ENCODE results near the gene APPL1. TPM values are rescaled to one million over a fixed set of nuclear protein-coding genes. Genes with fewer than 3 reads are reported as not detected.

APPL1 gene
- total and polyA plus RNA-seq, 9 of the 15 experiments (the other 6 are each of a cell fraction or from before 2014, with no cell fraction given), result 2.8 to 12.3 (median 7.1) TPM

DNA sequence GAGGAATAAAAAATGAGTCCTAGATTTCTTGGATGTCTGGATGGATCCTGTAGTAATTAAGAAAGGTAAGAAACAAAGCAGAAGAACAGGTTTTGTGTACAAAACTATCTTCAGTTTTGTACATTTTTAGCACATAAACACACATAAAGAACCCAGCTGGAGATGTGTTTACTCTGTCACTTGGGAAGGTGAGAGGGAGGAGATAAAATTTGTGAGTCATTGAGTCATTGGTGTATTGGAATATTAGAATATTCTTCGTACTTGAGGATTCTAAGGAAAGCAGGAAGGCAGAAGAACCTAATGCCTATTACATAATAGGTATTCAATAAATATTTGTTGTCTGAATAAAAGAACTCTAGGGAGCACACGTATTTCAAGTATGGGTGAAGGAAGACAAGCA, 17.4 kb downstream of the APPL1 start:
- Histone ChIP-seq H2AFZ (ENCODE audit: low read depth, low read length) (no peak overlapping the region), H3K79me2 (ENCODE audit: control insufficient read depth, insufficient read depth, low read length) (no peaks in the 10 kb centered on the region), H3K4me3 (no peak overlapping the region), H3K36me3 (ENCODE audit: control insufficient read depth, insufficient read depth, low read length) (peaks cover 24% of the 10 kb centered on the region; the same call in 2 of the 3 replicates), H3K9me3 (replicated peaks; ENCODE audit: control insufficient read depth, insufficient read depth, low read depth, low read length) (no peaks in the 10 kb centered on the region), H3K9ac (ENCODE audit: insufficient read depth in 1 of 2, low read depth in 2 of 2, low read length in 2 of 2) (no peak overlapping the region), H3K9me1 (ENCODE audit: control insufficient read depth, insufficient read depth, low read length) (no peaks in the 10 kb centered on the region), H4K20me1 (replicated peaks; ENCODE audit: control insufficient read depth, insufficient read depth, low read length) (no peaks in the 10 kb centered on the region), H3K27ac (ENCODE audit: extremely low read depth, low read depth, low read length) (no peak overlapping the region), H3K4me2 (ENCODE audit: insufficient read depth, low read length) (no peak overlapping the region), H3K4me1 (replicated peaks in 1 of 2; ENCODE audit: control insufficient read depth in 2 of 2, insufficient read depth in 2 of 2, low read length in 2 of 2) (no peaks in the 10 kb centered on the region), H3K27me3 (ENCODE audit: control insufficient read depth in 2 of 2, insufficient read depth in 2 of 2, low read length in 2 of 2) (no peaks in the 10 kb centered on the region)
- CTCF ChIA-PET (ENCODE audit: low intra/inter-chr PET ratio), result no interaction called here
- in situ Hi-C loops (cut with MboI), result no loop called here
- BruUV-seq (replicated peaks), result no TSS peak
- intact Hi-C loops (cut with micrococcal nuclease), result no loop called here
- WGBS (ENCODE audit: insufficient coverage, low coverage, missing lambda C conversion rate), result 48% methylated on average over 2 of the region's 2 CpGs
- FAIRE-seq (no peak), DNase-seq (ENCODE audit: extremely low read depth in 1 of 4, low spot score in 3 of 4) (no peak), ATAC-seq (no peak)
- TF ChIP-seq PURB (CRISPR knock-in tag; IDR thresholded peaks at IDR 0.05; ENCODE audit: low read depth) (no peak), HOMEZ (CRISPR knock-in tag; IDR thresholded peaks at IDR 0.05) (no peak), MAZ (CRISPR knock-in tag; conservative IDR thresholded peaks at IDR 0.05 in 1 of 2, IDR thresholded peaks at IDR 0.05 in 1 of 2) (no peak), SREBF2 (CRISPR knock-in tag; IDR thresholded peaks at IDR 0.05) (no peak), ZNF133 (CRISPR knock-in tag; IDR thresholded peaks at IDR 0.05) (no peak), FOXA1 (IDR thresholded peaks at IDR 0.05; ENCODE audit: borderline replicate concordance) (no peak), FUS (optimal IDR thresholded peaks at IDR 0.05; ENCODE audit: low read depth, low read length) (no peak), ZNF778 (CRISPR knock-in tag; IDR thresholded peaks at IDR 0.05) (no peak)
- POLR2A ChIA-PET, result no interaction called here

All from K562 (cell line).